ENCODE results near the gene DMRT2.

The DMRT2 gene

DNA sequence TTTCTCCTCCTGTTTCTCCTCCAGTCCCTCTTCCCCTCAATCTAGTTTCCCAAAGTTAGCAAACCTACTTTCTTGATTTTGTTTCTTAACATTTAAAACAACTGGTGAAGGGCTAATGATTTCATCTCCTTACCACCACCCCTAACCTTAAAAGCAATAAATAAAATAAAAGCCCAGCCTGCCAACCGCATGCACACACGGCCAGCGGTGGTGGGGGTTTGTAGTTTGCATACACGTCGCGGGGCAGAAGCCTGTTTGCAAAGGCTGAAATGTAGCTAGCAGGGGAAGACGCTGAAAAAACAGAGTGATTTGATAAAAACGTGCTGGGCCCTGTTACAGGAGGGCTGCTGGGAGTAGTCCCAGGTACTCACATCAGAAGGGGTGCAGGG, 1.9 kb upstream of the DMRT2 start:
- DNase-seq = no peak

DNA sequence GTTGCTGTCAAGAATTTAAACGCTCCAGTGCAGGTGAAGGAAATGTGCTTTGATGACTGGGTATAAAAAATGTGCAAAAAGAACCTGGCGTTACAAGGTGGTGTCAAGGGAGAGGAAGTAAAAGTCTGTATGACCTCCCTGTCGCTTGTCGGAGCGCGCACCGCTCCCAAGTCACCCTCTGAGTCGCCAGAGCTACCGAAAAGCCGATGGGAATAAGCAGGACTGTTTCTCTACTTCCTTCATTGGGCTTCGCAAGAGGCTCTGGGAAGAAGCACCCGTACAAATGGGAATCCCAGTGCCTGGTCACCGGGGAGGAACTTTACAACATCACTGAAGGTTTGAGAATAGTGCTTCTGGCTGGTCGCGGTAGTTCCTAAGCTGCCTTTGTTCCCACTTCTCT, 1.3 kb upstream of the DMRT2 start:
- no peak for DNase-seq

DNA sequence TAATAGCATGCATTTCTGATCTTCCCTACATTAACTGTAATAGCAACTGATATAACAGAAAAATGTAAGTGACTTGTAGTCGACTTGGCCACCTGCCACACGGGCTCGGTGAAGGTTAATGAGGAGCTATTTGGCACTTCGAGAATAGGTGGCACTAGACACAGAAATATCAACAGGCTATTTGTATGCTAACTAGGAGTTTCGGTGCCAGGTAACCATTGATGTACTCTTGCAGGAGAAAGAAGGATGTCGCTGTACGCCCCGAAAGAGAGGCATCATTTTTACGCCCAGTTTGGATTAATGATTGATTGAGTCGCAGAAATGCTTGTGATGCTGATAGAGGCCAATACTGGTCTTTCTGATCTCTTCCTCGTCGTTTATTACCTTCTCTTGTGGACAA, 516 bp upstream of the DMRT2 start:
- no peak for DNase-seq

DNA sequence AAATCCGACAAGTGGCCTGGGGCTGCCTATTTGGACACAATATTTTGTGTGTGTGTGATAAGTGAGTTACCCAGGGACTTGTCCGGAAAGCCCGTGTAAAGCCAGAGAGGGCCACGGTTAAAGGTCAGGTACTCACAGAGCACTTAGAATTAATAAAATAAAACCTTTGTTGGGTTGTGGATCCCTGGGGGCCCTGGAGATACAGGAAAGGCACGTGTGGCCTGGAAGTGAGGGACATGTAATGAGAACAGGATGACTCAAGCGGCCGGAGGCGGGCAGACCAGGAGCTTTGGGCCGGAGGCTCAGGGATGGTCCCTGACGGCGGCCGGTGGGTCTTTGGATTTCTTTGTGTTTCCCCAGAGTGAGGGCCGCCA, 1.0 kb downstream of the DMRT2 start:
- no peak for DNase-seq

DNA sequence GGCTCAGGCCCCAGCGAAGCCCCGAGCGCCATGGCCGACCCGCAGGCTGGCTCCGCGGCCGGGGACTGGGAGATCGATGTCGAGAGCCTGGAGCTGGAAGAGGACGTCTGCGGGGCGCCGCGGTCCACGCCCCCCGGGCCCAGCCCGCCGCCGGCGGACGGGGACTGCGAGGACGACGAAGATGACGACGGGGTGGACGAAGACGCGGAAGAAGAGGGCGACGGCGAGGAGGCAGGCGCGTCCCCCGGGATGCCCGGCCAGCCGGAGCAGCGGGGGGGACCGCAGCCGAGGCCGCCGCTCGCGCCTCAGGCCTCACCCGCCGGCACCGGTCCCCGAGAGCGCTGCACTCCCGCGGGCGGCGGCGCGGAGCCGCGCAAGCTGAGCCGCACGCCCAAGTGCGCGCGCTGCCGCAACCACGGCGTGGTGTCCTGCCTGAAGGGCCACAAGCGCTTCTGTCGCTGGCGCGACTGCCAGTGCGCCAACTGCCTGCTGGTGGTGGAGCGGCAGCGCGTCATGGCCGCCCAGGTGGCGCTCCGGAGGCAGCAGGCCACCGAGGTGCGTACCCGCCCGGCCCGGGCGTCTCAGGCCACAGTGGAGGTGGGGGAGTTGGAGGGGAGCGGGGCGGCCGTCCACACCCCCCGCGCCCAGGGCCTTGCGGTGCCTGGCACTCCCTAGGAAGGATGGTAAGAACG, 1.6 kb downstream of the DMRT2 start:
- no peak for DNase-seq

DNA sequence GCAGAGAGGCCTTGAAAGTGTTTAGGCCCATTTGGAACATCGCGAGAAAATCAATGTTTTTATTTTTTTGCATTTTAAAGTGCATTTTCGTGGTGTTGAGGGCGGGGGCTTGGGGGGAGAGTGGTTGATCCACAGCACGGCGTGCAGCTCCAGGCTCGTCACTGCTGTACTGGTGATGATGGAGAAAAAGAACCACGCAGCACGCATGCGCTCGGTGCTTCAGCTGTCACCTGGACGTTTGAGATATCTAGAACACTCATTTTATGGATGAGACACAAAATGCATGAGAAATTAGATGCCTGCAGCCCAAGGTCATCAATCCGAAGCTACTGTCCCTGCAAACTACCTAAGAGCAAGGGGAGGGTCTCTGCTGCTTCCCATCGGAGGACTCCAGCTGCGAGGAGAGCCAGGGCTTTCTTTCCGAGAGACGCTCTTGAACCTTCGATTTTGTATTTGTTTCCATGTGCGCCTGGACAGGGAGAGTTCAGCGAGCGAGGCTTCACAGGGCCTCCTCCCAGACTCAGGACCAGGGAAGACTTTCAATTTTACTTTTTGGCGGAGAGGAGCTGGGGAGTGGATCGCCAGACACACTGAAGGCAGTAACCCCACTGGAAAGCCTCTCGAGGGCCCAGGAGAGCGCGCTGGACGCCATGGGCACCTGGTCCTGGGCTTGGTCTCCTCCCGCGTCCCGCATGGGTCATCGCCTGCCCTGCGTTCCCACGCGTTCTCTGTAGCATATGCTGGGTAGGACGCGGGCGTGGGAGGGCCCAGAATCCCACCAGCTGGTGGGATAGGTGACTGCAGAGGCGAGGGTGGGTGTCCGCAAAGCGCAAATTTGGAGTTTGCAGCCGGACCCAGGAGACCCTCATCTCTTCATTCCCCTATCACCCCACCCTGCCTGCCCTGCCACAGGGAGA, 2.5 kb downstream of the DMRT2 start:
- no peak for DNase-seq

DNA sequence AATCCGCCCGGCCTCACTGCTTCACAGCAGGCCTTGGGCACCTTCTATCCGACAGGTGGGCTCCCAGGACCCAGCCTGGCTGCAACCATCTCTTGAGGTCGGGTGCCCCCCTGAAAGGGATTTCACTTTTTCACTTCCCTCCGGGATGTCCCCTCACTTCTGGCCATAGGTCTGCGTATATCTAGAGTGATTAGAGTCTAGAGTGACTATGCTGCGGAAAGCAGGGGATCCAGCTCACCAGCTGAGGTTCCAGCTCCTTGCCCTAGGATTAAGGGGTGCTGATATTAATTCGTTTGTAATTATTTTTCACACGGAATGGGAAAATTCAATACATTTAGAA, 3.1 kb downstream of the DMRT2 start:
- DNase-seq = no peak

DNA sequence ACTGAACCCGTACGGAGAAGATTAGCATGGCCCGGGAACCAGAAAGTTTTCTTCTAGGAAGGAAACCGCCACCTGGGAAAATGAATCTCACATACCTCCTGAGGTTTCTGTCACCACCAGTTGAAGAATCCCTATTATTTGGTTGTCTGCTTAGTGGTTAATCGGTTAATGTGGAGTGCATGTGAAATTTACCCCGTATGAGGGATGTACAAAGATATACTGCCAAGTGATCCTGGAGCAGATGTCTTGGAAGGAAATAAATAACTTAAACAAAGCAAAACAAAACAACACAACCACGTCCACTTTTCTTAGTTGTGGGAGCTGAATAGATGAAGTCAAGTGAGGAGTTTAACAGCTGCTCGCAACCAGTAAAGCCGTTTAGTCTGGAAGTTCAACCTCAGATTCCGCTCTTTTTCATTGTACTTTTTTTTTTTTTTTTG, 3.8 kb downstream of the DMRT2 start:
- DNase-seq = no peak

DNA sequence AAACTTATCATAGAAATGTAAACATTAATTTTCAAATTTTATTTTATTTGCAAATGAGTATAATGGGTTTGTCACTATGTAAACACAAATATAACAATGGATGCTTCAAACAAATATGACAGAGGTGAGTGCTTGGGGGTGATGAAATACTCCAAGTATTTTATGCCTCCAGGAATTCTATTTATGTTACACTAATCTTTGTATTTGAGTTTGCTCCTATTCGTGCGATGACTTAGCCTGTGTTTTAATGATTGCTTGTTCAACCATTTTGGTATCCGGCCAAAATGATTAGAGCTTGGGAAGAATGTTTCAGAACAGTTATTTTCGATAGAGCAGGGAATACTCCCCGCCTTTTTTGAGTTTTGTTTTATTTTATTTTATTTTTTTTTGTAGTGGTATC, 5.0 kb downstream of the DMRT2 start:
- no peak for DNase-seq

DNA sequence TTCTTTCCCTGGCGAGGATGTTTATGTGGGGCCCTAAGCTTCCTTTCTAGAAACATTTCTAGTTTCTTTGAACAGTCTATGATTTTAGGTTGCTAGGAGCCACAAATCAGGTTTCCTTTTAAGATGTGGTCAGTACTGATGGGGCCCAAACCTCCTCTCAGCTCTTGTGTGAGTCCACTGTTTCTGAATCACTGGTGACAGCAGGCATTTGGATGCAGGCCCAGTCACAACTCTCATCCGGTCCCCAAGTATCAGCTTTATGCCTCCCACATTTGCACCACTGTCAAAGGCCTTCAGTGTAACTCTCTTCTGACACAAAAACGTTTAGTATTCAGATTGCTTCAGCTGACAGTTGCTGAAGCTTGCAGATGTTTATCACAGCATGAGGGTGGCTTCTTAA, 7.8 kb downstream of the DMRT2 start:
- DNase-seq = no peak

DNA sequence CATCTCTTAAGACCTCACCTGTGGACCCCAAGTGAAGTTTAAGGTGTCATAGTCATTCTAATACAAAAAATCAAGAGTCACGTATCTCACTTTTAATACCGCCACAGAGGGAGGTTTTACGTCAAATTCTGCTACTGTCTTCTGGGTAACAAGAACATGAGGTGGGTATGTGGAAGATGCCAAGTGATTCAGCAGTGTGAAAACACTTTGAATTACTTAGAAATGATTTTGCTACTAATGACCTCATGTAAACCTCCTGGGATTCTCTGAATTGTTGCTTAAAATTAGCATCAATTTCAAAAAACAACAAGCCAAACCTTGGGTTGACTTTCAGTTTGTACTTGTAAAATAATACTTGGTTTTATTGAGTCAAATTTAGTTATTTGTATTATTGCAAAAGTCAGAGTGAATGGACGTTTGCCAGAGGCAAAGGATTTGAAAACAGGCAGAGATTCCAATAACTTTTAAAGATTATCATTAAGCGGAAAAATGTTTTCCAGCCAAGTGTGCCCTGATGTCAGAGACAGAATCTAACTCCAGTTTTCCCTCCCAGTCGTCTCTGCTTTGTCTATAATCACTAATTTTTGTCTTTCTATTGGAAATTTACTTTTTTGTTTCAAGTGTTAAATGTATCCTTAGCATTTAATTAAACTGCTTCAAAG, 8.8 kb downstream of the DMRT2 start:
- no peak for DNase-seq

DNA sequence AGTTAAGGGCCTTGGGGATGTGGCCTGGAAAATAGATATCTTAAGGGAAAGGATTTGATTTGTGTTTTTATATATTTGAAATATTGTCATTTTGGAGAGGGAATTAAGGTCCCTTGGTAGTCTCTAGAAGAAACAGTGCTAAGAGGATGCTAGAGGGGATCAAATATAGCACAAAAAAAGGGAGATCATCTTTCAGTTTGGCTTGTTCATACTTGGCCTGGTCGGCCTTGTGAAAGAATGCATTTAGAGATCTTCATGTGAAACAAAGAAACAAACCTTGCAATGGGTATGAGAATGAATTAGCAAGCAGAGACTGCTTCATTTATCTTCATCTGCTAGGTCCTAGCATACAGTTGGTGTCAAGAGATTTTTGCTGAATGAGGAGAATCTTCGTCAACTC, 15.0 kb downstream of the DMRT2 start:
- no peak for DNase-seq

DNA sequence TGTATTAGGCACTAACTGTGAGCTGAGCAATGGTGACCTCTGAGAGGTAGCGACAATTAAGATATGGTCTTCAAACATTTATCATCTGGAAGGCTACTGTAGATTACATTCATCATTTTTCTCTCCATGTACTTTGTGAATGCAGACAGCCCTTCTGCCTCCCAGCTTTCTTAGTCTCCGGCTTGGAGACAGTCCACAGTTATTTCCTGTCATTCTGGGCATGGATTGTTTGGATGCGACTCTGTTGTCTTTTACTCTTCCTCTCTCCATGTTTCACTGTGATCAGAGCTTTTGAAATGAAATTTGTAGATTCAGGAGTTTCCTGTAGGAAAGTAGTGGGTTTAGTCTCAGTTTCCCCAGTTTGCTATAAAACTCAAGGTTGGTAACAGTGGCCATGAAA, 20.5 kb downstream of the DMRT2 start:
- no peak for DNase-seq

DNA sequence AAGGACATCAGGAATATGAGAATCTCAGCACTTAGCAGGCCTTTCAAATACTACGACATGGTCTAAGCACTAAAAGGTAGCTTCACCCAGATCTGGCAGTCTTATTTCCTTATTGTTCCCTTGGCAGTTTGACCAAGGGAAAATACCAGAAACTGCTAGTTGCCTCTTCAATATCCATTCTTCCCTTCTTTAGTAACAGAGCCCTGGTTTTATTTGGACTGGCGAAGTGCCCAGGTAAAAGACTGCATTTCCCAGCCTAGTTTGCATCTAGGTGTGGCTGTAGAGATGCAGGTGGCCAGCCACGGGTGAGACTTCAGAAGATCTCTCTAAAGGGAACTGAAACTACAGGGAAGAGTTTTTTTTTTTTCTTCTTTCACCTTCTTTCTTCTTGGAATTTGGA, 21.6 kb downstream of the DMRT2 start:
- DNase-seq = no peak

DNA sequence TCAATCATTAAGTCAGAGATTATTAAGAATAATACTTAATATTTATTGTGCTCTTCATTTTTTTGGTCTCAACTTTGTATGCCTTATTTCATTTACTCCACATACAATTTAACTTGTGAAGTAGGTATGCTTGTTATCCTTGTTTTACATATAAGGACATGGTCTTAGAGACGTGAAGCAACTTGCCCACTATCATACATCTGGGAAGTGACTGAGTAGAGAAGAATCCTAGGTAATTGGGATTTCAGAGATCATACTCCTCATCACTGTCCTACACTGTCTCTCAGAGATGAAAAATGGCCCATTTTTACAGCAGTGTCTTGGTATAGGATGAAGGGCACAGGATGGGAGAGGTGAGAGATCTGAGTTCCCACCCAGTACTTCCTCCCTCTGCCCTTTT, 23.3 kb downstream of the DMRT2 start:
- no peak for DNase-seq

DNA sequence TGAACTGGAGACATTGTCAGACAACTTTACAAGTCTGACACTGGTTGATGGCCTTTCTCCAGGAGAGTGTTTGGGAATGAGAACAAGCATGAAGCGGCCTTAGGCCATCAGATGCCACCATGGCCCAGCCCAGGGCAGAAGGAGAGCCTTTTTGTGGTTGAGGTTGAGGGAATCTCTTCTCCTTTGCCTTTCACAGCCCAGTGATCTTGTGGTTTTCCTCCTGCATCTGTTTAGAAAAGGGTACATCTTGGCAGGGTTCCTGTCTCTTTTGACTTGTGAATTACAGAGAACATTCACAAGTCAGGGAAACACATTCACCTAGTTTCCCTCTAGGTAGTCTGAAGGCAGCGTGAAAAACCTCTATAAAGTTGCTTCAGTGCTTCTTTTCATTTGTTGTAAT, 27.5 kb downstream of the DMRT2 start:
- no peak for DNase-seq

DNA sequence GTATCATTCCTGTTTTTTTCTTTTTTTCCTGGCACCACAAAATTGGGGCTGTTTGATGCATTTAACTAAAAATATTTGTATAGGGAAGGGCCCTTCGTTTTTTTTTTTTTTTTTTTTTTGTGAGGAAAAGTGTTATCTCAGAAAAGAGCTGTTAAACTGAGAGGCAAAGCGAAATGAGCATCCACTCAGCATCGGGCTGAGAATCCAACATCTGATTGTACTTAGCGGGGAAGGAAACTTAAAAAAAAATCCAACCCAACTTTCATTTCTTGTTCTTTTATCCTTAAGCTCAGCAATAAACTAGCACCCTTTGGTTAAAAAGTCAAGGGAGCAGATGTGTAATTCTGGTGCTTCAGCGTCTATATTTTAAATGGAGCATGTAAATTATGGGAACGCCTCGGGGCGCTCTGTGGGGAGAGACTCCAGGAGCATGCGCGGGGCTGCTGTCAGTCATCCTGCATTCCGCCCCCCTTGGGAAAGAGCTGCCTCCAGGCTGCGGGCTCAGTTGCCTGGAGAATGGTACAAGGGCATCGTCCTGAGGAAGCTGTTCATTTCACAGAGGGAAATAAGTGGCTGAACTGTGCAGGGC, 33.3 kb downstream of the DMRT2 start:
- no peak for DNase-seq

DNA sequence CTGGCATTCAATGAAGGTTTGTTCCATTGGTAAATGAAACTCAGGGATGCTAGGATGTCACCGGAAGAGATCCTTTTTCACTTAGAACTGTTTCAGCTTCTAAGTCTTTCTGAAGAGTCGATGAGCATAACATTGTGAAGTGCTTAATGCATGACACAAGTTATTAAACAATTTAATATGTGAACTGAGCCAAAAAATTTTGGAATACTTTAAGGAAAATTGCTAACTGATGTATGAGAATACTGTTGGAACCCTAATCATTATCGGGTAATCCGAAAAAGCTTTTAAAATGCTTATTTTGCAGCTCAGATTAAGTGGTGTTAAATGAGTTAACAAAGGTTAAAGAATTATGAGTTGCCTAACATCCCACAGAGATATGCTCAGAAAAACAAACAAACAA, 34.9 kb downstream of the DMRT2 start:
- no peak for DNase-seq

DNA sequence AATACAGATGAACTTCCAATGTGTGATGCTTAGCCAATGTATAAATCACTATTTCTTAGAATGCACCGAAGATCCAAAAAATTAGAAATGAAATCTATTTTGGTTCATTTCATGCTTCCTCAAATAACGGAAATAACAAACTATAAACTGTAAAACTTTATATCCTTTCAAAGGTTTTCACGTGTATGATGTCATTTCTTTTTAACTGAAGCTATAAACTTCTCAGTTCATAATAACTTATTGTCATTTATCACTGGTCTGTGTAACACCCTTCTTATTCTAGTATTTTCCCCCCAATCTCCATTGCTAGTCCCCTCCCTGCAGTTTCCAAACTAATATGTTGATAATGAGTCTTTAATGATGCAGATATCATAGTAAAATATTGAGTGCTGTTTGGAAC, 36.4 kb downstream of the DMRT2 start:
- DNase-seq = no peak

DNA sequence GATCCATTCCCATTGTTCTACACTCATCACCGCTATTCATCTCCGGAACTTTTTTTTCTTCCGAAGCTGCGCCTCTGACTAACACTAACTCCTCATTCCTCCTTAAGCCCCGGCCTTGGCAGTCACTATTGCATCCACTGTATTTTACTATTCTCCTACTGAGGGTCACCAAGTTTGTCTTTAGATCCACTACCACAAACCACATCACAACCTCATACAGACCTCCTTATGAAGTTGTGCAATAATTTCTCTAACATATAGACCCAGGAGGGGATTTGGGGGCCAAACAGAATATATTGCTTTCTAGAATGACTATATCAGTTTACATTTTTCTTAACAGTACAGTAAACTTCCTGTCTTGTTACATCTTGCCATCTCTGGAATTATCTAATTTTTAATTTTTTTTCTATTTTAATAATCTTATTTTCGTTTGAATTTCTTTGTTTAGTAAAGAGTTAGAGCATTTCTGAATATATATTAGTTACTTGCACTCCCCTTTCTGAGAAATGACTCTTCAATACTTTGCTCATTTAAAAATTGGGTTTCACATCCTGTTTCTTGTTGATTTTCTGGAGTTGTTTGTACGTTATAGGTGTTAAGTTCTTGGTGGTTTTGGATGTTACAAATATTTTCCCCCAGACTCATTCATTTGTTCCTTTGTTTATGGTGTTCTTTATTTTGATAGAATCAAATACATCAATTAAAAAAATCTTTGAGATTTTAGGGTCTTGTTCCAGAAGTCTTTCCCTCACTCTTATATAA, 37.1 kb downstream of the DMRT2 start:
- DNase-seq = no peak

DNA sequence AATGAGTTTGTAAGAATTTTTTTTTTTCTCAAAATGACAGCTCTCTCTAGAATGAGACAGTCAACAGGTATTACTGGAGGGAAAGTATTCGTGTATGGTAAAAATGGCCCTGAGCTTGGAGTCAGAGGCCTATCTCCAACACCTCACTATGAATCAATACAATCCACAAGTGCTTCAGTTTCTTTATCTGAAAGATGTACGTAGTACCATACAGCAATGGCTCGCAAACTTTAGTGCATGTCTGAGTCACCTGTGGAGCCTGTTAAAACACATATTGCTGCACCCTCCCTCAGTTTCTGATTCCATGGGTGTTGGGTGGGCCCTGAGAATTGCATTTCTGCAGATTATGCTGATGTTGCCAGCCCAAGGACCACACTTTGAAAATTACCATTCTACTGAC, 44.6 kb downstream of the DMRT2 start:
- DNase-seq = no peak

DNA sequence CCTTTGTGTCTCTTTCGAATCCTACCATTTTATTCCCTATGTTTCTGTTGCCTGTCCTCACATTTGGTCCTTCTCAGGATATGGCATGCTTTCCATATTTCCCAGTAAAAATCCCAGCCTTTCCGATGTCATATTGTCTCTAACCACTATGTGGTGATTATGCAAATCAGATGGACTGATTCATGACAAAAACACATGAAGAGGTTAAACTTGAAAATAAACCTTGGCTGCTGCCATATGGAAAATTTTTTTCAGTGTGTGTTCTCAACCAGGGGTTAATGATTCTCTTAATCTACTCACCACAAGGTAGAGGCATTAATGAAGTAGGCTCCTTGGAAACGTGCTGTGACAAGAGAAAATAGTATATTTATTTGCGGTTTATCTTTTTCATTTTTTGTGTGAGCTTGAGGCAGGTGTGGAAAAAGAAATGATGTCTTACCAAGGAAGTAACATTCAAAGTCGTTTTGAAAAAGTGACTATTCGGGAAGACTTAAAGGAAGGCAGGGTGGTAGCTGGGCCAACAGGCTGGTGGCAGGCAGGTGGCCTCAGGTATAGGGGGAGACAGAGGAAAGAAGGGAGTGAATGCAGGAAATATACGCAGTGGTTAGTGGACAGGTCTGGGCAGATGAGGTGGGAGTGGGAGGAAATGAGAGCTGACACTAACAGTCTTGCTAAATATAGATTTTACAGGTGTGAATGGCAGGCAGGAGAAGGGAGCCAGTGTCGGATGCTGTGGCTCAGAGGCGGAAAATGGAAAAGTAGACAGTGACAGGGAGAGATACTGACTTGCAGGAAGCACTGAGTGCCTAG, 46.2 kb downstream of the DMRT2 start:
- no peak for DNase-seq

All from activated T-cell treated with anti-CD3 and anti-CD28 coated beads, Interleukin-2, amount 50 U/mL, for 1 hour (primary cell).